GM18858 (cell line): ENCODE measurements around the gene ANKDD1B.
"Not testable (repeated sequence)": the region's sequence is repeated elsewhere in the genome, so short reads cannot be mapped to it uniquely, and the experiment has no call there.

Source experiments
- ATAC-seq: cut with Tn5 transposase; IDR thresholded peaks from one replicate; pipeline ENCODE4 v1.9.1; 2021; ENCODE audit not compliant: unreplicated experiment

The ANKDD1B gene

DNA sequence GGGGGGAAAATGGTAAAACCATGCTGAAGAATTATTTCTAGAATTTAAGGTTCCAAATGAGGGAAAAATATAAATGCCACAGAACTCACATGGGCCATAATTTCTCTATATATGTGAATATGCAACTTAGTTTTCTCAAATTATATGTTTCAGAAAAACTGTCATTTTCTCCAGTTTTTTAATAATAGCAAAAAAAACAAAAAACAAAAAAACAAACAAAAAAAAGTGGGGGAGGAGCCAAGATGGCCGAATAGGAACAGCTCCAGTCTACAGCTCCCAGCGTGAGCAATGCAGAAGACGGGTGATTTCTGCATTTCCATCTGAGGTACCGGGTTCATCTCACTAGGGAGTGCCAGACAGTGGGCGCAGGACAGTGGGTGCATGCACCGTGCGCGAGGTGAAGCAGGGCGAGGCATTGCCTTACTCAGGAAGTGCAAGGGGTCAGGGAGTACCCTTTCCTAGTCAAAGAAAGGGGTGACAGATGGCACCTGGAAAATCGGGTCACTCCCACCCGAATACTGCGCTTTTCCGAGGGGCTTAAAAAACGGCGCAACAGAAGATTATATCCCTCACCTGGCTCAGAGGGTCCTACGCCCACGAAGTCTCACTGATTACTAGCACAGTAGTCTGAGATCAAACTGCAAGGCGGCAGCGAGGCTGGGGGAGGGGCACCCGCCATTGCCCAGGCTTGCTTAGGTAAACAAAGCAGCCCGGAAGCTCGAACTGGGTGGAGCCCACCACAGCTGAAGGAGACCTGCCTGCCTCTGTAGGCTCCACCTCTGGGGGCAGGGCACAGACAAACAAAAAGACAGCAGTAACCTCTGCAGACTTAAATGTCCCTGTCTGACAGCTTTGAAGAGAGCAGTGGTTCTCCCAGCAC, 84.5 kb downstream of the ANKDD1B start:
- ATAC-seq: not testable (repeated sequence)

DNA sequence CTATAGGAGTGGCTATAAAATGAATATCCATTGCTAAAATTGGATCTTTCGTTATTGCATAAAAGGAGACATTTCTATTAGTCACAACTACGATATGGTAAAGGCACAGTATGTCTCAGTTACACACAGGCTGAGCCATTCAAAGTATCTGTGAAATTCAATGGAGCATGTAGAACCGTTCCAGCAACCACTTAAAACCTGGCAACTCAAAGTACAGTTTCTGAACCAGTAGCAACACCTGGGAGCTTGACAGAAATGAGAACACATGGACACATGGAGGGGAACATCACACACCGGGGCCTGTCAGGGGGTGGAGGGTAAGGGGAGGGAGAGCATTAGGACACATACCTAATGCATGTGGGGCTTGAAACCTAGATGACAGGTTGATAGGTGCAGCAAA, 90.6 kb downstream of the ANKDD1B start:
- no peak for ATAC-seq

GRCh38 chr5:75706016-75706415, 94.8 kb downstream of the ANKDD1B start:
- ATAC-seq: no peak

GRCh38 chr5:75706775-75707174, 95.5 kb downstream of the ANKDD1B start:
- no peak for ATAC-seq

DNA sequence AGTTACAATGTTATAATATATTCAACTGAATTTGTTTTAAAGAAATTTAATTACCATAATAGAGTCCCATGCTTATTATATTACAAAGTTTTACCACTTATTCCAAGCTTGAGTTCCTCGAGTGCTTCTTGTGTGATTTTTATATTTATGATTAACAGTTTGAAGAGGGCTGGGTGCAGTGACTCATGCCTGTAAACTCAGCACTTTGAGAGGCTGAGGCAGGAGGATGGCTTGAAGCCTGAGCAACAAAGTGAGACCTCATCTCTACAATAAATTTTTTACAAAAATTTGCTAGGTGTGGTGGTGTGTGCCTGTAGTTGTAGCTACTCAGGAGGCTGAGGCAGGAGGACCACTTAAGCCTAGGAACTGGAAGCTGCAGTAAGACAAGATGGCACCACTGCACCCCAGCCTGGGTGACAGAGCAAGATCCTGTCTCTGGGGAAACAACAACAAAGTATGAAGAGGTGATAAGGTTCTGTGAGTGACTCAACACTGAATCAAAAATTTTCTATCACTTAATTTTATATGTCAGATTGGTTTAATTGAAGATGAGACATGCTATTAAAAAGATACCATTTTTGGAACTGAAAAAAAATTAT, 96.8 kb downstream of the ANKDD1B start:
- ATAC-seq: no peak

DNA sequence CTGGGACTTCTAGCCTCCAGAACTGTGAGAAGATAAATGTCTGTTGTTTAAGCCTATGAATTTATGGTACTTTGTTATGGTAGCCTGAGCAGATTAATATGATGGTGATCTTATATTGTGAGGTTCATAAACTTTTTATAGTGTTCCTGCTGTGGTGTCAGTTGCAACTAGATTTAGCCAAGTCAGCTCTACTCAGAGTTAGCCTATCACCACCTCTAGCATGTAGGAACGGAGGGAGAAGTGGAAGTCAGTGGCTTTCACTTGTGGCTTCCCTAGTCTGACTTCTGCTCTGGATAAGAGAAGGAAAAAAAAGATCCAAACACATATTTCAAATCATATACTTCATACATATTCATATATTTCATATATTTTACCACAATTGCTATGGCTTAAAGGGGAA, 99.4 kb downstream of the ANKDD1B start:
- ATAC-seq: no peak

- ATAC-seq: no peak
Measured at GRCh38 chr5:75711151-75711550, 99.9 kb downstream of the ANKDD1B start.

DNA sequence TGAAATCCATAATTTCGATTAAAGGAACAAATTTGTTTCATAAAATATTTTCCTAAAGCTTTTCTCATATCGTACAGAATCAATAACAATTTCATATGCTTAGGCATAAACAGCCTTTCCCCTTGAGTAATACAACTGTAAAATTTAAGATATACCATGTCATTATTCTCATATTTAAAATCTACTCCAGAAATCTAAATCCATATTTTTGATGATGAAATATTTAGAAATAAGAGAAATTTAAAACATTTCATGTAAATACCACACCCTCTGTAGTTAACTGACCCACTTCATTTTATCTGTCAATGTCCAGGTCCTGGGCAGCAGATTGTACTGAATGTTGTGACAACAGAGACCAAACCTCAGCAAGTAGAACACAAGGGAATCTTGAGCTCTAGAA, 100.8 kb downstream of the ANKDD1B start:
- no peak for ATAC-seq

DNA sequence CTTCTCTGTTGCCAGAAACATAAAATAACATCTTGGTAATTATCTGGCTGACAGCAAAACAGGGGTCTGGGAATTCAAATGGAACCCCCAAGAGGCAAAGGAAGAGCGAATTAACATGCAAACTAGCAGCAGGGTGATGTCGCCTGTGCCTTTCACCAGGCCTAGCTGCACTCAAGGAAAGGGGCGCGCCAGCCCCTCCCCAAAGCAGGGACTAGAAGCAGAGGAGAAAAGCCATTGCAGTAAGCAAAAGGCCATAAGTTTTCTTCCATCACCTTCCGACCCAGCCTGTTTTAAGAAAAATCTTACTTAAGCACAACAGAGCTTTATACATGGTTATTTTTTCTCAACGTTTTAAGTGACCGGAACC, 105.4 kb downstream of the ANKDD1B start:
- peak; percentile 20 for ATAC-seq

GRCh38 chr5:75717082-75717922, 106.0 kb downstream of the ANKDD1B start, which contains the start of gene POC5:
POC5 (minus strand) TSS chr5:75717437; CDS start chr5:75712937, 4,500 bp downstream.
- peak; percentile 86 for ATAC-seq

- no peak for ATAC-seq
Measured at GRCh38 chr5:75720882-75721281, 109.6 kb downstream of the ANKDD1B start.
